Liver (tissue), 9 donors: Measurements from ENCODE around the gene THBS2. TPM values are rescaled to one million over a fixed set of nuclear protein-coding genes. Genes with fewer than 3 reads are reported as not detected.

Source experiments
- DNase-seq: peaks from one replicate; pipeline ENCODE4 v3.0.0-alpha.2; 2017; ENCODE audit warnings: low spot score
- H3K27ac ChIP-seq, 2 donors: one replicate each; pipeline ENCODE4 v1.7.0; 2013; ENCODE audit warnings: inconsistent platforms in 2 of 2, low read length in 2 of 2, control low read depth in 1 of 2, low read depth in 1 of 2, mild to moderate bottlenecking in 1 of 2
- H3K27me3 ChIP-seq, 4 donors: one replicate each; pipeline versions ENCODE4 v1.6.1 to v1.7.0; 2013; ENCODE audit warnings: low read length in 3 of 4, inconsistent platforms in 1 of 4, mild to moderate bottlenecking in 1 of 4, moderate library complexity in 1 of 4; ENCODE audit not compliant: control insufficient read depth in 4 of 4, insufficient read depth in 4 of 4
- H3K36me3 ChIP-seq, 4 donors: one replicate each; pipeline versions ENCODE4 v1.6.1 to v1.7.0; 2013; ENCODE audit warnings: low read length in 3 of 4, mild to moderate bottlenecking in 3 of 4, low read depth in 1 of 4, moderate library complexity in 1 of 4; ENCODE audit not compliant: control insufficient read depth in 4 of 4, insufficient read depth in 3 of 4
- H3K4me1 ChIP-seq, 4 donors: one replicate each; pipeline versions ENCODE4 v1.6.1 to v1.7.0; 2013; ENCODE audit warnings: low read length in 3 of 4, mild to moderate bottlenecking in 3 of 4, moderate library complexity in 1 of 4; ENCODE audit not compliant: control insufficient read depth in 4 of 4, insufficient read depth in 4 of 4
- H3K4me3 ChIP-seq, 3 donors: one replicate each; pipeline versions ENCODE4 v1.6.1 to v1.7.0; 2013; ENCODE audit warnings: low read length in 3 of 3, control low read depth in 1 of 3, low read depth in 1 of 3, mild to moderate bottlenecking in 1 of 3
- H3K9ac ChIP-seq, 2 donors: one replicate each; pipeline ENCODE4 v1.7.0; 2013; ENCODE audit warnings: low read length in 2 of 2, mild to moderate bottlenecking in 2 of 2, moderate library complexity in 2 of 2, control low read depth in 1 of 2, low read depth in 1 of 2
- H3K9me3 ChIP-seq, 4 donors: one replicate each; pipeline versions ENCODE4 v1.6.1 to v1.7.0; 2013; ENCODE audit warnings: low read length in 3 of 4; ENCODE audit not compliant: control insufficient read depth in 4 of 4
- EGR1 ChIP-seq, 2 donors: IDR thresholded peaks; 2 replicates each; pipeline ENCODE4 v1.6.1; 2016 to 2018; ENCODE audit warnings: antibody characterized with exemption in 2 of 2, low read depth in 2 of 2
- FOXA1 ChIP-seq: IDR thresholded peaks from 2 replicates; pipeline ENCODE4 v1.6.1; 2016; ENCODE audit warnings: antibody characterized with exemption
- FOXA2 ChIP-seq: IDR thresholded peaks from 2 replicates; pipeline ENCODE4 v1.6.1; 2016; ENCODE audit warnings: antibody characterized with exemption
- GABPA ChIP-seq, 2 donors: IDR thresholded peaks in 1 of 2; conservative IDR thresholded peaks in 1 of 2; 2 replicates each; pipeline ENCODE4 v1.6.1; 2016; ENCODE audit warnings: antibody characterized with exemption in 2 of 2, mild to moderate bottlenecking in 1 of 2, moderate library complexity in 1 of 2
- HNF4G ChIP-seq: IDR thresholded peaks from 2 replicates; pipeline ENCODE4 v1.6.1; 2016; ENCODE audit warnings: antibody characterized with exemption
- JUND ChIP-seq, 2 donors: IDR thresholded peaks; 2 replicates each; pipeline ENCODE4 v1.6.1; 2016; ENCODE audit warnings: antibody characterized with exemption in 2 of 2
- NR2F2 ChIP-seq: IDR thresholded peaks from 2 replicates; pipeline ENCODE4 v1.6.1; 2016; ENCODE audit warnings: antibody characterized with exemption
- RAD21 ChIP-seq, 2 donors: IDR thresholded peaks; 2 replicates each; pipeline ENCODE4 v1.6.1; 2016; ENCODE audit warnings: antibody characterized with exemption in 2 of 2, mild to moderate bottlenecking in 2 of 2
- RXRA ChIP-seq, 2 donors: IDR thresholded peaks; 2 replicates each; pipeline ENCODE4 v1.6.1; 2017 to 2018; ENCODE audit warnings: antibody characterized with exemption in 2 of 2, mild to moderate bottlenecking in 1 of 2
- SP1 ChIP-seq: IDR thresholded peaks from 2 replicates; pipeline ENCODE4 v1.6.1; 2018; ENCODE audit warnings: antibody characterized with exemption, mild to moderate bottlenecking
- YY1 ChIP-seq: IDR thresholded peaks from 2 replicates; pipeline ENCODE4 v1.6.1; 2016; ENCODE audit warnings: antibody characterized with exemption, mild to moderate bottlenecking
- WGBS: extraction: QIAGEN DNeasy Blood & Tissue Kit; methylation state at CpG from one replicate; pipeline ENCODE4 v1.1.7; 2013; 5-methylcytosine and 5-hydroxymethylcytosine counted together
- polyA plus RNA-seq, 2 donors: library from polyadenylated mRNA; stranded (reverse) in 1 of 2; unstranded in 1 of 2; fragments of 200-250 nt in 1 of 2; fragments of >200 nt in 1 of 2; fragmentation: Nextera tagmentation in 1 of 2; extraction: Ambion mirVana in 1 of 2; gene quantifications; one replicate each; pipeline versions ENCODE4 v1.2.1 to v1.2.3, GENCODE V29; 2013 to 2015
- total RNA-seq, 2 donors: library from RNA; depleted of rRNA; stranded (reverse); fragments of >200 nt; gene quantifications; one replicate each; pipeline ENCODE4 v1.2.3, GENCODE V29; 2014
- TF ChIP-seq, protein P1 (sequence below): IDR thresholded peaks from 2 replicates; pipeline ENCODE4 v1.6.1; 2016; ENCODE audit warnings: antibody characterized with exemption
- TF ChIP-seq, protein P2 (sequence below): fragments of 150-350 bp; IDR thresholded peaks from 2 replicates; pipeline ENCODE4 v1.5.1; 2017; ENCODE audit warnings: improper control_type of control experiment, low read depth, low read length; ENCODE audit not compliant: missing input control
- TF ChIP-seq, protein P3 (sequence below): IDR thresholded peaks from 2 replicates; pipeline ENCODE4 v1.6.1; 2016; ENCODE audit warnings: antibody characterized with exemption, mild to moderate bottlenecking
- TF ChIP-seq, protein P4 (sequence below): IDR thresholded peaks from 2 replicates; pipeline ENCODE4 v1.6.1; 2016; ENCODE audit warnings: antibody characterized with exemption
- TF ChIP-seq, protein P5 (sequence below): IDR thresholded peaks from 2 replicates; pipeline ENCODE4 v1.6.1; 2016; ENCODE audit warnings: antibody characterized with exemption
- donor health status: healthy.
- donor health status: healthy.
- donor health status: healthy.
- donor health status: healthy.
- donor health status: healthy.

Gene THBS2
- total and polyA plus RNA-seq, 4 donors = 0.35 to 7.6 (median 6.2) TPM

DNA sequence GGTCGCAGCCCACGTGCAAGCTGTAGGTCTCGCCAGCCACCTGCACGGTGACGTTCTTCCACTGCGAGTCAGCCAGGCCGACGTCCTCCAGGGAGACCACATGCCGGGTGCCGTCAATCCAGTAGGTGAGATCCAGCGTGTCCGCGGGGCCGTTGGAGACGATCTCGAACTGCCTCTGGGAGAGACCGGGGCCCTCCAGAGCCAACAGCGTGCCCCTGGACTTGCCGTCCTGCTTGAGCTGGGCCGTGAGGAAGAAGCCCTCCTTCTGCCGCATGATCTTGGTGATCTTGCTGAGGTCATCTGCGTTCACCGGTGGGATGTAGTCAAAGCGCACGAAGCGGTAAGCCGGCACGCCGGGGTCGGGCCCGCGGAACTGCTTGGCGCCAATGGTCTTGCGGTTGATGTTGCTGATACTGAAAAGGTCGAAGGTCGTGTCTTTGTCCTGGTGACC, 5.1 kb downstream of the THBS2 start:
- H3K4me1 ChIP-seq = peaks cover 0 to 2% (median 0%) of the 10 kb centered on the region in 4 donors
- no peak for DNase-seq
- TF ChIP-seq GABPA (IDR thresholded peaks at IDR 0.05 in 1 of 2, conservative IDR thresholded peaks at IDR 0.05 in 1 of 2) (no peak), YY1 (no peak), JUND (IDR thresholded peaks at IDR 0.05) (no peak)
- TF ChIP-seq, protein P1, sequence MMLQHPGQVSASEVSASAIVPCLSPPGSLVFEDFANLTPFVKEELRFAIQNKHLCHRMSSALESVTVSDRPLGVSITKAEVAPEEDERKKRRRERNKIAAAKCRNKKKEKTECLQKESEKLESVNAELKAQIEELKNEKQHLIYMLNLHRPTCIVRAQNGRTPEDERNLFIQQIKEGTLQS = no peak
- WGBS = 96% methylated on average over 36 of the region's 36 CpGs
- no peak overlapping the region for H3K4me3 ChIP-seq
- H3K9ac ChIP-seq = no peak overlapping the region
- no peaks in the 10 kb centered on the region for H3K36me3 ChIP-seq
- H3K9me3 ChIP-seq = no peaks in the 10 kb centered on the region
- peaks cover 0 to 17% (median under 1%) of the 10 kb centered on the region in 4 donors for H3K27me3 ChIP-seq
- H3K27ac ChIP-seq = no peak overlapping the region

DNA sequence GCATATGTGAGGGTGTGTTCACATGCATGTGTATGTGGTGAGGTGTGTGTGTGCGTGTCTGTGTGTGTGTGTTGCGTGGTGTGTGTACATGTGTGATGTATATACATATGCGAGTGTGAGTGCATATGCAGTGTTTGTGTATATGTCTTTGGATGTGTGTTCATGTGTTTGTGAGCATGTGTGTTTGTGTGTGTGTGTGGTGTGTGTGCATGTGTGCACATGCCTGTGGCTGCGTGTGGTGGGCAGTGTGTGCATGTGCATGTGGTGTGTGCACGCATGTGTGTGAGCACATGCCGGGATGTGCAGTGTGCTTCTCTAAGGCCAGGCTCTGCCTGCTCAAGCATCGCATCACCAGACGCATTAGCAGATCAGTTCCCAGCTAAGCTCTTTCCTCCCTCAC, 5.7 kb downstream of the THBS2 start:
- DNase-seq = no peak
- Histone ChIP-seq H3K27ac (no peak overlapping the region), H3K27me3 (peaks cover 0 to 14% (median under 1%) of the 10 kb centered on the region in 4 donors), H3K4me1 (no peaks in the 10 kb centered on the region), H3K4me3 (no peak overlapping the region), H3K36me3 (no peaks in the 10 kb centered on the region), H3K9me3 (no peaks in the 10 kb centered on the region), H3K9ac (no peak overlapping the region)
- 95% methylated on average over 8 of the region's 8 CpGs for WGBS
- TF ChIP-seq, protein P2, sequence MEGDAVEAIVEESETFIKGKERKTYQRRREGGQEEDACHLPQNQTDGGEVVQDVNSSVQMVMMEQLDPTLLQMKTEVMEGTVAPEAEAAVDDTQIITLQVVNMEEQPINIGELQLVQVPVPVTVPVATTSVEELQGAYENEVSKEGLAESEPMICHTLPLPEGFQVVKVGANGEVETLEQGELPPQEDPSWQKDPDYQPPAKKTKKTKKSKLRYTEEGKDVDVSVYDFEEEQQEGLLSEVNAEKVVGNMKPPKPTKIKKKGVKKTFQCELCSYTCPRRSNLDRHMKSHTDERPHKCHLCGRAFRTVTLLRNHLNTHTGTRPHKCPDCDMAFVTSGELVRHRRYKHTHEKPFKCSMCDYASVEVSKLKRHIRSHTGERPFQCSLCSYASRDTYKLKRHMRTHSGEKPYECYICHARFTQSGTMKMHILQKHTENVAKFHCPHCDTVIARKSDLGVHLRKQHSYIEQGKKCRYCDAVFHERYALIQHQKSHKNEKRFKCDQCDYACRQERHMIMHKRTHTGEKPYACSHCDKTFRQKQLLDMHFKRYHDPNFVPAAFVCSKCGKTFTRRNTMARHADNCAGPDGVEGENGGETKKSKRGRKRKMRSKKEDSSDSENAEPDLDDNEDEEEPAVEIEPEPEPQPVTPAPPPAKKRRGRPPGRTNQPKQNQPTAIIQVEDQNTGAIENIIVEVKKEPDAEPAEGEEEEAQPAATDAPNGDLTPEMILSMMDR = no peak
- TF ChIP-seq EGR1 (IDR thresholded peaks at IDR 0.05; ENCODE audit: low read depth in 2 of 2) (no peak), YY1 (no peak), RAD21 (IDR thresholded peaks at IDR 0.05) (no peak), FOXA1 (no peak)
- TF ChIP-seq, protein P3, sequence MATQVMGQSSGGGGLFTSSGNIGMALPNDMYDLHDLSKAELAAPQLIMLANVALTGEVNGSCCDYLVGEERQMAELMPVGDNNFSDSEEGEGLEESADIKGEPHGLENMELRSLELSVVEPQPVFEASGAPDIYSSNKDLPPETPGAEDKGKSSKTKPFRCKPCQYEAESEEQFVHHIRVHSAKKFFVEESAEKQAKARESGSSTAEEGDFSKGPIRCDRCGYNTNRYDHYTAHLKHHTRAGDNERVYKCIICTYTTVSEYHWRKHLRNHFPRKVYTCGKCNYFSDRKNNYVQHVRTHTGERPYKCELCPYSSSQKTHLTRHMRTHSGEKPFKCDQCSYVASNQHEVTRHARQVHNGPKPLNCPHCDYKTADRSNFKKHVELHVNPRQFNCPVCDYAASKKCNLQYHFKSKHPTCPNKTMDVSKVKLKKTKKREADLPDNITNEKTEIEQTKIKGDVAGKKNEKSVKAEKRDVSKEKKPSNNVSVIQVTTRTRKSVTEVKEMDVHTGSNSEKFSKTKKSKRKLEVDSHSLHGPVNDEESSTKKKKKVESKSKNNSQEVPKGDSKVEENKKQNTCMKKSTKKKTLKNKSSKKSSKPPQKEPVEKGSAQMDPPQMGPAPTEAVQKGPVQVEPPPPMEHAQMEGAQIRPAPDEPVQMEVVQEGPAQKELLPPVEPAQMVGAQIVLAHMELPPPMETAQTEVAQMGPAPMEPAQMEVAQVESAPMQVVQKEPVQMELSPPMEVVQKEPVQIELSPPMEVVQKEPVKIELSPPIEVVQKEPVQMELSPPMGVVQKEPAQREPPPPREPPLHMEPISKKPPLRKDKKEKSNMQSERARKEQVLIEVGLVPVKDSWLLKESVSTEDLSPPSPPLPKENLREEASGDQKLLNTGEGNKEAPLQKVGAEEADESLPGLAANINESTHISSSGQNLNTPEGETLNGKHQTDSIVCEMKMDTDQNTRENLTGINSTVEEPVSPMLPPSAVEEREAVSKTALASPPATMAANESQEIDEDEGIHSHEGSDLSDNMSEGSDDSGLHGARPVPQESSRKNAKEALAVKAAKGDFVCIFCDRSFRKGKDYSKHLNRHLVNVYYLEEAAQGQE = no peak

DNA sequence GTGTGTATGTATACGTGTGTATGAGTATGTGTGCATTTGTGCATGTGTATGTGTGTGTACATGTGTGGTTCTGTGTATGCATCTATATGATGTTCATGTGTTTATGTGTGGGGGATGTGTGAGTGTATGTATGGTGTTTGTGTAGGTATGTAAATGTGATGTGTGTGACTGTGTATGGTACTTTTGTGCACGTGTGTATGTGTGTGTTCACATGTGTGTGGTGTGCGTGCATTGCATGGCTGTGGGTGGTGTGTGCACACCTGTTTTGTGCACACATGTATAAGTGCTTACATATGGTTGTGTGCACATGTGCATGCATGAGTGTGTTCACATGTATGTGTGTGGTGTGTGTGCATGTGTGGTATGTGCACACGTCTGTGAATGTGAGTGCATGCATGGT, 6.2 kb downstream of the THBS2 start:
- DNase-seq = no peak
- TF ChIP-seq FOXA2 (no peak), NR2F2 (no peak), HNF4G (no peak), GABPA (IDR thresholded peaks at IDR 0.05 in 1 of 2, conservative IDR thresholded peaks at IDR 0.05 in 1 of 2) (no peak), YY1 (no peak), JUND (IDR thresholded peaks at IDR 0.05) (no peak), RXRA (IDR thresholded peaks at IDR 0.05) (no peak), SP1 (no peak), RAD21 (IDR thresholded peaks at IDR 0.05) (no peak)
- TF ChIP-seq, protein P3 = no peak
- TF ChIP-seq, protein P4, sequence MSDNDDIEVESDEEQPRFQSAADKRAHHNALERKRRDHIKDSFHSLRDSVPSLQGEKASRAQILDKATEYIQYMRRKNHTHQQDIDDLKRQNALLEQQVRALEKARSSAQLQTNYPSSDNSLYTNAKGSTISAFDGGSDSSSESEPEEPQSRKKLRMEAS = no peak
- TF ChIP-seq, protein P5, sequence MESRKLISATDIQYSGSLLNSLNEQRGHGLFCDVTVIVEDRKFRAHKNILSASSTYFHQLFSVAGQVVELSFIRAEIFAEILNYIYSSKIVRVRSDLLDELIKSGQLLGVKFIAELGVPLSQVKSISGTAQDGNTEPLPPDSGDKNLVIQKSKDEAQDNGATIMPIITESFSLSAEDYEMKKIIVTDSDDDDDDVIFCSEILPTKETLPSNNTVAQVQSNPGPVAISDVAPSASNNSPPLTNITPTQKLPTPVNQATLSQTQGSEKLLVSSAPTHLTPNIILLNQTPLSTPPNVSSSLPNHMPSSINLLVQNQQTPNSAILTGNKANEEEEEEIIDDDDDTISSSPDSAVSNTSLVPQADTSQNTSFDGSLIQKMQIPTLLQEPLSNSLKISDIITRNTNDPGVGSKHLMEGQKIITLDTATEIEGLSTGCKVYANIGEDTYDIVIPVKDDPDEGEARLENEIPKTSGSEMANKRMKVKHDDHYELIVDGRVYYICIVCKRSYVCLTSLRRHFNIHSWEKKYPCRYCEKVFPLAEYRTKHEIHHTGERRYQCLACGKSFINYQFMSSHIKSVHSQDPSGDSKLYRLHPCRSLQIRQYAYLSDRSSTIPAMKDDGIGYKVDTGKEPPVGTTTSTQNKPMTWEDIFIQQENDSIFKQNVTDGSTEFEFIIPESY = no peak

More for the DNA sequence above, 6.2 kb downstream of the THBS2 start:
- Histone ChIP-seq H3K9me3 (no peaks in the 10 kb centered on the region), H3K4me1 (no peaks in the 10 kb centered on the region), H3K27ac (no peak overlapping the region), H3K36me3 (no peaks in the 10 kb centered on the region), H3K27me3 (peaks cover 0 to 8% (median under 1%) of the 10 kb centered on the region in 4 donors), H3K4me3 (no peak overlapping the region), H3K9ac (no peak overlapping the region)
- 91% methylated on average over 4 of the region's 4 CpGs for WGBS
